GM21423 (cell line): ENCODE results near the gene UTP3.
"Not testable (repeated sequence)": the region's sequence is repeated elsewhere in the genome, so short reads cannot be mapped to it uniquely, and the experiment has no call there.

ENCODE experiments used
- ATAC-seq: cut with Tn5 transposase; IDR thresholded peaks from one replicate; pipeline ENCODE4 v1.9.1; 2021; ENCODE audit warnings: mild to moderate bottlenecking, moderate library complexity; ENCODE audit not compliant: unreplicated experiment

Gene UTP3

DNA sequence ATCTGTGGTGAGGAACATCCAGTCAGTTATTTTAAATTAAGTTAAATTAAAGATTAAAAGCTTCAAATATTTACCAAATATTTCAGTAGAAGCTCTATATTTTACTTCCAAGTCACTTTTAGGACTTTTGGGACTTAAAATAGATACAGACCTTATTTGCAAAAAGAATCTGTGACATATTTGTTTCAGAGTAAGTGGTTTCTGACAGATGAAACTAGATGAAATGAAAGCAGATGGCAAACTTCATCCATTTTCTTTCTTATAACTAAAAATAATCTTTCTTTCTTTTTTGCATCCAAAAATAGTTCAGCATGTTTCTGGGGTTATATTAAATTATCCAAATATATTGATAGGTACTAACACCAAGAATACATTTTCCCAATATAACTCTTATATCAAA is 6.6 kb upstream of the UTP3 start:
- peak; percentile 48 for ATAC-seq

DNA sequence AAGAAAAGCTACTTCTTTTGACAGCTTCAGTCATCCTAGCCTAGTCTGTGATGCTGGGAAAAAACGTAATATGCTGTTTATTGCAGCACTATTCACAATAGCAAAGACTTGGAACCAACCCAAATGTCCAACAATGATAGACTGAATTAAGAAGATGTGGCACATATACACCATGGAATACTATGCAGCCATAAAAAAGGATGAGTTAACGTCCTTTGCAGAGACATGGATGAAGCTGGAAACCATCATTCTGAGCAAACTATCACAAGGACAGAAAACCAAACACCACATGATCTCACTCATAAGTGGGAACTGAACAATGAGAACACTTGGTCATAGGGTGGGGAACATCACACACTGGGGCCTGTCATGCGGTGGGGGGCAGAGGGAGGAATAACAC is 6.2 kb upstream of the UTP3 start:
- ATAC-seq, result not testable (repeated sequence)

DNA sequence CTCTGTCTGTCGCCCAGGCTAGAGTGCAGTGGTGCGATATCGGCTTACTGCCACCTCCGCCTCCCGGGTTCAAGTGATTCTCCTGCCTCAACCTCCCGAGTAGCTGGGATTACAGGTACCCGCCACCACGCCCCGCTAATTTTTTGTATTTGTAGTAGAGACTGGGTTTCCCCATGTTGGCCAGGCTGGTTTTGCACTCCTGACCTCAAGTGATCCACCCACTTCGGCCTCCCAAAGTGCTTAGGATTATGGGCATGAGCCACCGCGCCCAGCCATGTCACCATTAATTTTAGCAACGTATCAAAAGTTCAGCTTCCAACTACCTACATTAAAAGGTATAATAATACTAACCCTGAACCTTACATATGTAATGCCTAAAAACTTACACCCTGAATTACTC is 940 bp upstream of the UTP3 start:
- no peak for ATAC-seq

DNA sequence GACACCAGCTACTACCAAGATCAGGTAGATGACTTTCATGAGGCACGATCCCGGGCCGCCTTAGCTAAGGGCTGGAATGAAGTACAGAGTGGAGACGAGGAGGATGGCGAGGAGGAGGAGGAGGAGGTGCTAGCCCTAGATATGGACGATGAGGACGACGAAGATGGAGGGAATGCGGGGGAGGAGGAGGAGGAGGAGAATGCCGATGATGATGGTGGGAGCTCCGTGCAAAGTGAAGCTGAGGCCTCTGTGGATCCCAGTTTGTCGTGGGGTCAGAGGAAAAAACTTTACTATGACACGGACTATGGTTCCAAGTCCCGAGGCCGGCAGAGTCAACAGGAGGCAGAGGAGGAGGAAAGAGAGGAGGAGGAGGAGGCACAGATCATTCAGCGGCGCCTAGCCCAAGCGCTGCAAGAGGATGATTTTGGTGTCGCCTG is 481 bp downstream of the UTP3 start:
- ATAC-seq, result peak; percentile 1

DNA sequence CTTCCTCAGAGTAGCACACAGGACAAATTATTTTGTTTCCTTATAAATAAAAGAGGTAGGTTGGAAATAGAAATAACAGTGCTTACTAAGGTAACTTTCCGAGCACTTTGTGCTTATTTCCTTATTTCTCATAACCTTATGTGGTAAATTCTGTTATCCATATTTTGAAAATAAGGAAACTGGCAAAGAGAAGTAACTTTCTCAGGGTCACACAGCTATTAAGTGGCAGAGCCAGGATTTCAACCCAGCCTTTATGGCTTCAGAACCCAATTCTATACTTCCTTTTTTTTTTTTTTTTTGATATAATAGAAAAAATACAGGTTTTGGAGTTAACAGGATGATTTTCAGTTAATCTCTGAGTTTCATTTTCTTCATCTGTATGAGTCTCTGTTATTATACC is 3.3 kb downstream of the UTP3 start:
- no peak for ATAC-seq

DNA sequence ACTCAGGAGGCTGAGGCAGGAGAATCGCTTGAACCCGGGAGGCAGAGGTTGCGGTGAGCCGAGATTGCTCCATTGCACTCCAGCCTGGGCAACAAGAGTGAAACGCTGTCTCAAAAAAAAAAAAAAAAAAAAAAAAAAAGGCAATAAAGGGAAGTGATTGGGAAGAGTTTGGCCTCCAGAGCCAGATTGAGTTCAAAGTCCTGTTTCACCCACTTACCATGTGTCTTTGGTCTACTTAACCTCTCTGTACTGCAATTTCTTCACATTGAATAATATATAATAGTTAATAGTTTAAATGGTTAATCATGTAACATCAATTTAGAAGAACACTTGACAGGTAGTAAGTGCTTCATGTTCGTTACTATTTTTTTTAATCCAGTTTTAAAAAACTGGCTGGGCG is 6.3 kb downstream of the UTP3 start:
- ATAC-seq, result not testable (repeated sequence)

DNA sequence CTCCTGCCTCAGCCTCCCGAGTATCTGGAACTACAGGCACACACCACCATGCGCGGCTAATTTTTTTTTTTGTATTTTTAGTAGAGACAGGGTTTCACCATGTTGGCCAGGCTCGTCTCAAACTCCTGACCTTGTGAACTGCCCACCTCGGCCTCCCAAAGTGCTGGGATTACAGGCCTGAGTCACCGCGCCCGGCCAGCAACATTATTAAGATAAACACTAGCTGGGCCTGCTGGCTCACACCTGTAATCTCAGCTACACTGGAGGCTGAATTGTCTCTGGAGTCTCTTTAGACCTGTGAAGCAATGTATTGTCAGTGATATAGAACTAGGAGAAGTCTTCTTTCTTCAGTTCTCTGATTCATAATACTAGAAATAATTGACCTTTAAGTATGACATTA is 10.1 kb downstream of the UTP3 start:
- not testable (repeated sequence) for ATAC-seq

DNA sequence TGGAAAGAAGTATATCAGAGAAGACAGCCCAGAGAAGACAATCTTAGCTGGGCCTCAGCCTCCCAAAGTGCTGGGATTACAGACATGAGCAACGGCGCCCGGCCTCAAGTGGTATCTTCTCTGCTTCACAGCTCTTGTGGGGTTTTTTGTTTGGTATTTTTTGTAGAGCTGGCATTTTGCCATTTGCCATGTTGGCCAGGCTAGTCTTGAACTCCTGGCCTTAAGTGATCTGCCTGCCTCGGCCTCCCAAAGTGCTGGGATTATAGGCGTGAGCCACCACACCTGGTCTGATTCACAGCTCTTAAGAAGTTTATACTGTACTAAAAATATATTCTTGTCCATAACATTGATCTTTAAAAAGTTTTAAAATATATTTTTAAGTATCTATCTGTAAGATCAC is 12.4 kb downstream of the UTP3 start:
- ATAC-seq, result no peak

DNA sequence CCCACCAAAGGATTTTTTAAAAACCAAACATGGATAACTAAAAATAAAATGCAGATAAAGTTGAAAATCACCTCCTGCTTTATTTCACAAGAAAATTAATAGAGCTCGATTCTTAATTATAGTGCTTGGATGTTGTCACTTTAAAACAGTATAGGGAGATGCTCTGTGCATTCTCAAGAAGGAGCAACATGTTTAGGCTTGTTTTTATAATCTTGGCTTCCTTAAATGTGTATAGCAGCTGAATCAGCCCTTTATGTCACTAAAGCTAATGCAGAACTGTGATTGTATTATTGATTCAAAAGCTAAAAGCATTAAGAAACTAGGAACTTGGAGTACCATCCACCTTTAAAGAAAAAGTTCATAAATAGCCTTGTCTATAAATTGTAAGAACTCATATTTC is 12.9 kb downstream of the UTP3 start:
- no peak for ATAC-seq

DNA sequence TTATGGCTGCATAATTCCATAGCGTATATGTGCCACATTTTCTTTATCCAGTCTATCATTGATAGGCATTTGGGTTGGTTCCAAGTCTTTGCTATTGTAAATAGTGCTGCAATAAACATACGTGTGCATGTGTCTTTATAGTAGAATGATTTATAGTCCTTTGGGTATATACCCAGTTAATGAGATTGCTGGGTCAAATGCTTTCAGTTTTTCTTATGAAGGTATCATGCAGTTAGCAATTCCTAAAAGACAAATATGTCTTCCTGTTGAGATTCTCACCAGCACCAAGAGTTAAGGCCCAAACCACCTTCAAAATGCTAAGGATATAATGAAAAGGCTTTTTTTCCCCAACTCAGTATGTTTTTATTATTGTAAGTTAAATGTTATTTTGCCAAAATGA is 14.3 kb downstream of the UTP3 start:
- ATAC-seq, result not testable (repeated sequence)

DNA sequence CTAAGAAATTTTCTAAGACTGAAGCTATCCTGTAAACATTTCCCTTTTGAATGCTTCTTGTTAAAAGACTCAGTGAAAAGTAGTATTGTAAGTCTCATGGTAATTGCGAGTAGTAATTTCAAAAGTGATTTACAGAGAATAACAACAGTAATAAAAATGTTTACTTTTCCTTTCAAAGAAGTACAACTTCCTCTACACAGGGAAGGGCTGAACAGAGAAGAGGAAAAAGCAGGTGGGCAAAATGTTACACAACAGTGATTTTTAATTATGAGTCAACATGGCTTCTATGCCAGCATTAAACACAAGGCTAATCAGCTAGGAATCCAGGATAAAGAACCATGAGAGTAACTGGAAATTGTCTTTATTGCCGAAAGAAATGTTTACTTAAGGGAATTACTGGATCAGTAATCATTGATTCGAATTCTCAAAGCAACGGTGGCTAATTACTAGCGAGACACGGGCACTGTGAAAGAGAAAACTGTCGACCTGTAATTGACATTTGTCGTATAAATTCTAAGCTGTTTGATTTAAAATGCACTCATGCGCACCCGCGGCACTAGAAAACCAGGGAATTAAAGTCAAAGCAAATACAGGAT is 15.4 kb downstream of the UTP3 start:
- no peak for ATAC-seq

DNA sequence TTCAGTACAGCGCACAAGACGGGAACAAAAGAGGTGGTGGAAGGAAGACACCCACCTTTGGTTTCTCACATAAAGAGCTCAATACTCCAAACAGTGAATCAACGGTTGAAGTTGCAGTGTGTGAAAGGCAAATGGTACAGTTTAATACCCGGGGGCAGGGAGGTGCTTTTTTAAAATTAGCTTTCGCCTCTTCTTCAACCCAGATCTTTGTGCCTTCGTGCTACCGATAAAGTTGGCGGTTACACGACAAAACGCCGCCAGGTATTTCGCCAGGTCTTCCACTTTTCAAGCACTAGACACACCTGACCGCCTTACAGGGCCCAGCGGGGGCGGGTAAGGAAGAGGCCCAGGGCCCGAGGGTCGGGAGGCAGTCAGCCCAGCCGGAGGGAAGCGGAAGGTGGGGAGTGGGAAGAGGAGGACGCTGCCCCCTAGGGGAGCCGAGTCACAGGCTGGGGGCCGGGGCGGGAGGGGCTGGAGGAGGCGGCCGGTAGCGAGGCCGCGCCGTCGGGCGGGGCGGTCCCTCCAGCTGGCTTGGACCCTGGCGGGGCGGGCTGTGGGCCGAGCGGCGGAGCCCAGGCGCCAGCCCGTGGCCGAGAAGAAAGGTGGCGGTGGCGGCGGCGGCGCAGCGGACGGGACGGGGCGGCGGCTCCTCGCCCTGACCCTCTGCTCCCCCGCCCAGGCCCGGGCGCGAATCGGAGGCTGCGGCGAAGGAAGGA is 16.0 kb downstream of the UTP3 start:
- ATAC-seq, result peak; percentile 62

DNA sequence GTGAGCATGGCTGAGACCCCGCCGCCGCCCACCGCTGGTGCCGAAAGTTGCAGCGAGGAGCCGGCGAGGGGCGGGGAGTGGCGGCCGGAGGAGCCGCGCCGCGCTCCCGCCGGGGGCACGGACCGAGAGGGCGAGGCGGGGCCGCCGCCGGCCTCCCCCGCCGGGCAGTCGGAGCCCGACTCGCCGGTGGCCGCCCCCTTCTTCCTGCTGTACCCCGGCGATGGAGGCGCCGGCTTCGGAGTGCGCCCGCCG is 16.5 kb downstream of the UTP3 start:
- ATAC-seq, result peak; percentile 26

DNA sequence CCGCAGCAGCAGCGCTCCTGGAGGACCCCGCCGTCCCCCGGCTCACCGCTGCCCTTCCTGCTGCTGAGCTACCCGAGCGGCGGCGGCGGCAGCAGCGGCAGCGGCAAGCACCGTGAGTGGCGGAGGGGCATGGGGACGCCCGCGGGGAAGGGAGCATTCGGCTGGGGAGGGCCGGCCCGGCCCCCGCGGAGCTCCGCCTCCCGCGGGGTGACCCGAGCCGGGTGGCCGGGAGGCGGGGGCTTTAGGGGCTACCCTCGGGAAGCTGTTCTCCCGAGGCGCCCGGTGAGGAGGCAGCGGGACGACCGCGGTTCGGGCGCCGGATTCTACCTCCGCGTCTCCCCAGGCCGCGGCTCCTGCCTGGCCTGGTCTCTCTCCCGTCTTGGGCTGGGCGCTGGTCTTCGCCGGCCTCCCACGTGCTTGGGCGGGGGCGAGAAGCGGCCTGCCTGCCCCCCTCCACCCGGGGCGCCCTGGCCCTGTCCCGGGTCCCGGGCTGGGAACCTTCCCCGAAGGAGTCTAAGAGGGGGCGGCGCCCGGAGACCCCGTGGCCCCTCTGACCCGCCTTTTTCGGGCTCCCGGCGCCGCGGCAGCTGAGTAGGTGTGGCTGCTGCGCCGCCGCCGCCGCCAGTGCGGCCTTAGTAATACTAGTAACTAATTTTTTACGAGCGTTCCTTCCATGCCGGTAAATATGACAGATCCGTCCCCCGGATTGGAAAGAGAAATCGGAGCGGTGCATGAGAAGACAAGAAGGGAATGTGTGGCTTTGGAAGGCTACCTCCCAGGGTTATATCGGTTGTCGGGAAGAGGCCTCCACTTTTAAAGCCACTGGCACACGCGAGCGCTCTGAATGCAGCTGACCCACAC is 17.1 kb downstream of the UTP3 start:
- ATAC-seq, result peak; percentile 54

DNA sequence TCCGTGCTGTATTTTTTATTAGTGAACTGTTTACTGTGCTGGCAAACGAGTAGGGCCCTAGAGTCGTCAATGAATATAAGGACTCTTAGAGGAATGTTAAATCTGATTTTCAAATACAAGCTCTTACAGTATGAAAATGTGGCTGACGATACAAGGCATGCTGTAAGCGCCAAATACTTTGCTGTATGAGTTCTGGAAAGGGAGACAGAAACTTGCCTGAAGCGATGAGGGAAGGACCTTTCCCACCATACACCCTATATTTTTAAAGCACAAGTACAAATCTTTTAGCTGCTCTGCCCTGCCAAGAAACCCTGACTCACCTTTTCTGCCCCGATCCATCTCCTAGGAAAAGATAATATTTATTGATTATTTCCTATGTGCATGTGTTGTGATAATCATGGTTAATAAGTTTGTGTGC is 17.7 kb downstream of the UTP3 start:
- no peak for ATAC-seq

DNA sequence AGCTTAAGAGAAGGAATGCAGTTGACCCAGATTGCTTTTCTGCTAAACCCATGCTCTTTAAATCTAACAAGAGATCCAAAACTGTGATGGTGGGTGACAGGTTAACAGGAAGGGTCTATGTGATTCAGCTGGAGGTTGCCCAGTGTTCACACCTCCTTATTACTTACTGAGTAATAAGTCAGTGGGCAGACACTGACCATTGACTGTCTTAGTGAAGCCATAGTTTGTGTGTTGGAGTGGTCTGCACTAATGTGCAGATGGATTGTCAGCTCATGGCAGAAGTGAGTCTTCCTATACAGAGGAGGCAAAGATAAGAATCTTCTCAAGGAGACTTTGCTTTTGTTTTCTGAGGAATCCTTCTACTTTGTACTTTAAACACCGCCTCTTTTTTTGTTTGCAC is 18.2 kb downstream of the UTP3 start:
- no peak for ATAC-seq

DNA sequence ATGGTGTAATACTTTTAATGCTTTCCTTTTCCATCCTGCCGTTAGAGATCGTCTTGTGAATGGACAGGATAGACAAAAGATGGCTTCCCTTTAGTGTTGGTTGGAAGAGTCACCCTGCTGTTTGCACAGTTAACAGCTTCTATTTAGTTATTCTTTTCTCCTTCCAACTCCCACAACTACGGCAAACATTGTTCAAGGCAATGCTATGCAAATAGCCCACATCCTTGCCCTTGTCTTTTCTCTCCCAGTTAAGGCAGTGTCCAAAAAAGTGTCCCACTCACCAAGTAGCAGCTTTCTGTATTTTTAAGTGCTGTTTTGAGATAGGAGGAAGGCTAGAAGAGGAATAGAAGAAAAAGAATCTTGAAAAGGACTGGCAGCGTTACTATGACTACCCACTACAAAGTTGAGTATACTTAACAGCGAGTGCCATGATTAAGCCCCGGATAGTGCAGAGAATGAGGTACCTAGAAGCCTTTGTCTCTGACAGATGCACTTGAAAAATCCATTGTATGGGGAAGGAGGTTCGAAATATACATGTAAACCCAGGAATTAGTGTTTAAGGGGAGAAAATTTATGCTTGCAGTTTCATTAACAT is 21.4 kb downstream of the UTP3 start:
- no peak for ATAC-seq

DNA sequence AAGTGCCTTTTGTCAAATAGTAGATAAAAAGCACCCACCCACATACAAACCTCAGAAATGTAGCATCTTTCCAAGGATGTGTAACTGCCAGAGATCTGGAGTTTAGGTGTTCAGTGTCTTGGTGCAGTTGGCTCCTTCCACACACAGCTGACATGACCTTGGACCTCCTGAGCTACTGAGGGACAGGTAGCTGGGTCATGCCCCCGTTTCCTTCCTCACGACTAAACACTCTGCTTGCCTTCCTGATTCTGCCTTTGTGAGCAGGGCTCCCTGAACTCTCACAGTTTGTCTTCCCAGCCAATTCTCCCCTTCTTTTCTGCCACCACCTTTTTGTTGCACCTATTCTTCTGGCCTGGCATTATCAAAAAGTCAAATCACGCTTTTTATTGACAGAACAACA is 23.3 kb downstream of the UTP3 start:
- no peak for ATAC-seq

DNA sequence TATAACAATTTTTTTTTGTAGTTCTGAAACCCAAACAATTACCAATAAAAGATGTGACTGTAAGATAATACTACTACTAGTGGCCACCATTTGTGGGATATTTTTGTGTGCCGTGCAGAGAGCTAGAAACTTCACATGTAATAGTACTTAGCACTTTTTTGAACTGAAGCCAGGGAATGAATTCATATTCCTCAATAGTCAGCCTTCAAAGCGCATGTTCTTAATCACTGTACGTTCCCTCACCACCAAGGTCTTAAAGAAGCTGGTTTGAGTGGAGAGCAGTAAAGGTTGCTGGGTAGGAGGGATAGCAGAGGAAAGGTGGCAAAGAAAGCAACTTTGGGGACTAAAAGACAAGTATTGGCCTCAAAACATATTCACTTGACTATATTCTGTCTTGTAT is 23.8 kb downstream of the UTP3 start:
- no peak for ATAC-seq

DNA sequence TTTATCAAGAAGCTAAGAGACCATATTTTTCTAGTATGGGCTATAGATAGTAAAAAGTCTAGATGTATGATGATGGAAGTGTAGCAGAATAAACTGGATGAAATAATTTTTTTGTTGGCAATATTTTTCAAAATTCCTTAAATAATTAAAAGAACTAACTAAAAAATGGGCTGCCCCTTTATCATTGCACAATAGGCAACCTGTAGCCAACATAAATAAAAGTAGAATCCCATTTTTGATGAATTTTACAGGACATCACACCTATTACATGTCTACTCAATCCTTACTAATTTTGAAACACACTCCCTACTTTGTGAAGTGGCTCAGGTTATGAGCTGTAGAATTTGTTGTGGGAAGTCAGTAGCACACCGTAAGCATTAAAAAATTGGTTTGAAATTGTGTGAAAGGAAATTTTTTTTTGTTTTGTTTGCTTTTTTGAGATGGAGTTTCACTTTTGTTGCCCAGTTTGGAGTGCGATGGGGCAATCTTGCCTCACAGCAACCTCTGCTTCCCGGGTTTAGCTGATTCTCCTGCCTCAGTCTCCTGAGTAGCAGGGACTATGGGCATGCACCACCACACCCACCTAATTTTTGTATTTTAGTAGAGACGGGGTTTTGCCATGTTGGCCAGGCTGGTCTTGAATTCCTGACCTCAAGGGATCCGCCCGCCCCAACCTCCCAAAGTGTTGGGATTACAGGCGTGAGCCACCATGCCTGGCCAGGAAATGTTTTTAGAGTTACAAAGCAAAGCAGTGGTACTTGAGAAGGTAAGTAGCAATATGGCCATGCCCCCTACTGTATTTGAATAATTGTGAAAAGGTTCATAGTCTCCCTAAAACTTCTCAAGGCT is 24.5 kb downstream of the UTP3 start:
- no peak for ATAC-seq
